ENCODE measurements around the gene CHST12. TPM values are rescaled to one million over a fixed set of nuclear protein-coding genes. Genes with fewer than 3 reads are reported as not detected.

Gene CHST12
- total and polyA plus RNA-seq, 2 of the 4 experiments (the other 2 are of a cell fraction) = 3.8 to 27.0 TPM

GRCh38 chr7:2482725-2483451 lies 79.5 kb downstream of the CHST12 start:
- POLR2A ChIA-PET (ENCODE audit: unreplicated experiment) = no interaction called here
- no peaks in the 10 kb centered on the region for H4K20me1 ChIP-seq (ENCODE audit: insufficient read depth, low read length)
- H2AK9ac ChIP-seq (replicated peaks; ENCODE audit: low read depth, low read length, poor library complexity) = no peak overlapping the region
- CTCF ChIA-PET = no interaction called here
- H4K8ac ChIP-seq (ENCODE audit: low read depth in 2 of 2, low read length in 2 of 2) = no peak overlapping the region
- no peak overlapping the region for H3K56ac ChIP-seq (ENCODE audit: extremely low read depth, insufficient read depth, low read length)
- H3K9me3 ChIP-seq (ENCODE audit: control insufficient read depth, insufficient read depth, low read length) = peaks cover 5% of the 10 kb centered on the region; the same call in 1 of the 2 replicates
- BruUV-seq (replicated peaks) = no TSS peak
- intact Hi-C loops (cut with micrococcal nuclease) (no loop called here), dilution Hi-C loops (cut with HindIII; ENCODE audit: low sequenced_read_pairs, unreplicated experiment) (no loop called here), in situ Hi-C loops (cut with MboI; ENCODE audit: low sequenced_read_pairs) (no loop called here)
- H2AK5ac ChIP-seq (ENCODE audit: low read depth, low read length) = no peak overlapping the region
- peaks cover 13% of the 10 kb centered on the region; the same call in 1 of the 2 replicates for H3K27me3 ChIP-seq (ENCODE audit: control insufficient read depth, insufficient read depth, low read length)
- H3K27ac ChIP-seq (ENCODE audit: insufficient read depth, low read length) = no peak overlapping the region
- DNase-seq = no peak
- no peak overlapping the region for H3K4me3 ChIP-seq (ENCODE audit: insufficient read depth, low read depth, low read length)
- H3K4me2 ChIP-seq (ENCODE audit: low read depth, low read length) = no peak overlapping the region
- H4K91ac ChIP-seq (ENCODE audit: insufficient read depth, low read depth, low read length) = no peak overlapping the region
- no peak overlapping the region for H3K23ac ChIP-seq (ENCODE audit: low read depth, low read length)
- ATAC-seq (ENCODE audit: low read depth) = no peak
- no peak overlapping the region for H2BK20ac ChIP-seq (ENCODE audit: low read depth, low read length)
- H3K79me1 ChIP-seq (ENCODE audit: low read depth in 1 of 2, low read length in 2 of 2) = no peaks in the 10 kb centered on the region
- TF ChIP-seq POLR2A (IDR thresholded peaks at IDR 0.05; ENCODE audit: low read depth, low read length) (no peak), RCOR1 (IDR thresholded peaks at IDR 0.05; ENCODE audit: insufficient replicate concordance, low read length) (no peak), CTCF (conservative IDR thresholded peaks at IDR 0.05; ENCODE audit: low read depth, low read length) (no peak), RFX5 (IDR thresholded peaks at IDR 0.05; ENCODE audit: low read depth, low read length) (no peak), NFE2L2 (IDR thresholded peaks at IDR 0.05; ENCODE audit: low read depth, low read length) (no peak), CHD1 (IDR thresholded peaks at IDR 0.05; ENCODE audit: low read depth, low read length) (no peak), MAFK (IDR thresholded peaks at IDR 0.05; ENCODE audit: low read depth, low read length) (no peak), SMC3 (IDR thresholded peaks at IDR 0.05; ENCODE audit: low read depth, low read length) (no peak), ELK1 (IDR thresholded peaks at IDR 0.05; ENCODE audit: borderline replicate concordance, low read depth, low read length) (no peak), CEBPB (IDR thresholded peaks at IDR 0.05; ENCODE audit: low read depth, low read length) (no peak)
- no peaks in the 10 kb centered on the region for H3K36me3 ChIP-seq (ENCODE audit: control insufficient read depth, insufficient read depth, low read length)
- no peak overlapping the region for H3K18ac ChIP-seq (ENCODE audit: low read depth, low read length)
- H3K9me1 ChIP-seq (ENCODE audit: insufficient read depth, low read length) = no peaks in the 10 kb centered on the region
- H3K14ac ChIP-seq (replicated peaks; ENCODE audit: low read depth, low read length) = no peak overlapping the region
- H2BK120ac ChIP-seq (ENCODE audit: low read depth, low read length) = no peak overlapping the region
- no peak overlapping the region for H3K9ac ChIP-seq (ENCODE audit: low read depth, low read length)
- no peaks in the 10 kb centered on the region for H3K4me1 ChIP-seq (ENCODE audit: control insufficient read depth, insufficient read depth, low read length)
- H2BK5ac ChIP-seq (ENCODE audit: low read depth, low read length, poor library complexity, severe bottlenecking) = no peak overlapping the region
- H3K4ac ChIP-seq (ENCODE audit: low read depth, low read length) = no peak overlapping the region
- no peak overlapping the region for H2AFZ ChIP-seq (replicated peaks; ENCODE audit: low read length, poor library complexity)
- no peak overlapping the region for H2BK15ac ChIP-seq (ENCODE audit: low read depth, low read length)
- H4K5ac ChIP-seq (ENCODE audit: low read depth, low read length) = no peak overlapping the region
- WGBS, 2 experiments (ENCODE audit: extremely low coverage in 2 of 2, insufficient read length in 1 of 2) = 56% methylated on average over 5 of the region's 10 CpGs; no CpG with 5 or more reads in 1 of the 2 experiments

All from IMR-90 (cell line).